ENCODE data around the gene NPTX1. TPM values are rescaled to one million over a fixed set of nuclear protein-coding genes. Genes with fewer than 3 reads are reported as not detected.

NPTX1 gene
- total RNA-seq, 2 experiments from 2014 or later = 10.4 to 10.7 TPM

DNA sequence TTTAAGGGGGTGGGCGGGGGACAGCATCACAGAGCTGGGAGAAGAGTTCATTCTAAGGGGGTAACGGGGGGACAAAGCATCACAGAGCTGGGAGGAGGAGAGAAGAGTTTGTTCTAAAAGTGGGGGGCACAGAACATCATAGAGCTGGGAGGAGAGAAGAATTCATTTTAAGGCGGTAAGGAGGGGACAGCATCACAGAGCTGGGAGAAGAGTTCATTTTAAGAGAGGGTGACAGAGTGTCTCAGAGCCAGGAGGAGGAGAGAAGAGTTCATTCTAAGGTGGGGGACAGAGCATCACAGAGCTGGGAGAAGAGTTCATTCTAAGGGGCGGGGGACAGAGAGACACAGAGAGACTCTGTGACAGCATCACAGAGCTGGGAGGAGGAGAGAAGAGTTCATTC is 33.6 kb downstream of the NPTX1 start:
- H3K27ac Mint-ChIP-seq = no peak overlapping the region
- H3K36me3 Mint-ChIP-seq (ENCODE audit: low read depth) = no peaks in the 10 kb centered on the region
- CTCF ChIA-PET = no interaction called here

DNA sequence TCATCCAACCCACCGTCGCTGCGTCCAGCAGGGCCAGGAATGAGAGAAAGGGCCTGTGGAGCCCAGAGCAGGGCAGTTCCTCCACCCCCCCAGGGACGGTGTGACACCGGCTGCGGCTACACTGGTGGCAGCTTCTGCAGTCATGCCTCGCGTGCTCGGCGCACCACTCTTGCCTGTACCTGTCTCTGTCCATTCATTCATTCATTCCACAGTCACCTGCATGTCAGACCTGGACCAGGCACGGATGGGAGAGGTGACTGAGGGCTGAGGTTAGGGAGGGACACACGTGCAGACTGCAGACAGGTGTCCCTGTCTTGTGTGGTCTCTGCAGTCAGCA is 34.1 kb downstream of the NPTX1 start:
- Mint-ChIP-seq H3K36me3 (ENCODE audit: low read depth) (no peaks in the 10 kb centered on the region), H3K9me3 (no peaks in the 10 kb centered on the region), H3K4me3 (no peak overlapping the region), H3K4me1 (ENCODE audit: low read depth) (no peaks in the 10 kb centered on the region), H3K27ac (no peak overlapping the region), H3K27me3 (ENCODE audit: low read depth) (no peaks in the 10 kb centered on the region)
- CTCF ChIA-PET = no interaction called here
- intact Hi-C loops (cut with micrococcal nuclease) = no loop called here
- DNase-seq = no peak

More for the DNA sequence above, 33.6 kb downstream of the NPTX1 start:
- no peak for DNase-seq
- Mint-ChIP-seq H3K9me3 (no peaks in the 10 kb centered on the region), H3K4me3 (no peak overlapping the region), H3K27me3 (ENCODE audit: low read depth) (no peaks in the 10 kb centered on the region), H3K4me1 (ENCODE audit: low read depth) (no peaks in the 10 kb centered on the region)
- intact Hi-C loops (cut with micrococcal nuclease) = no loop called here

DNA sequence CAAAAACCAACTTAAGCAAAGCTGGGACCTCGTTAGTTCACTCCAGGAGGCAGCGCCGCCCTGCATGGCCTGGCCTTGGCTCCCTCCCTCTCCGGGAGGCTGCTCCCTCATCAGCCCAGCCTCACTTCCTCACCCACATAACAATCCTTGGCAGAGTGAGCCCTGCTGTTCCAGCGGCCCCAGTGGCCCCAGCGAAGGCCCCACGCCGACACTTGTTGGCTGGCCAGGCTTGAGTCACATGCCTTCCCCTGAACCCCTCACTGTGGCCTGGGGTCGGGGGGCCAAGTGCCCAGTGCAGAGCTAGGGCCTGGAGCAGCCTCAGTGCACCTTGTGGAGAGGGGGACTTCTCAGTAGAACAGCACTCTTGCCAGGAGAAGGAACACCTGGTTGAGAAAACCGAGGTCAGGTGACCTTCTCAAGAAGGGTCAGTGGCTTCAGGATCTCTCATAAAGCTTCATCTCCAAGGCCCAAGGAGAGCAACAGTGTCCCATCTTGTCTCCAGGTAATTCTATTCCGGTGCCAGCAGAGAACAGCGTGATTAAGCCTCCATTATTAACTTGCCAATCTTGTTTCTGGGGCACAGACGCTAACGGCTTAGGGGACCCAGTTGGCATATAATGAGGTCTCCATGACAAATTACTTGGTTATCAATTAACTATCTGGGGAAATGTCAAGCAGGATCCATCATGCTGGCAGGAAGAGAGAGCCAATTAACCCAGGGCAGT is 34.6 kb downstream of the NPTX1 start:
- Mint-ChIP-seq H3K4me1 (ENCODE audit: low read depth) (no peaks in the 10 kb centered on the region), H3K36me3 (ENCODE audit: low read depth) (no peaks in the 10 kb centered on the region), H3K27ac (no peak overlapping the region), H3K27me3 (ENCODE audit: low read depth) (no peaks in the 10 kb centered on the region), H3K4me3 (no peak overlapping the region), H3K9me3 (no peaks in the 10 kb centered on the region)
- CTCF ChIA-PET = interaction anchor here (1.6 kb wide), 1 partner anchor 529 kb away, joined by 3 read pairs; no protein-coding TSS in a partner anchor
- no peak for DNase-seq
- intact Hi-C loops (cut with micrococcal nuclease) = loop anchor here (1.0 kb wide), 1 partner anchor 13 kb away; no protein-coding TSS in a partner anchor

DNA sequence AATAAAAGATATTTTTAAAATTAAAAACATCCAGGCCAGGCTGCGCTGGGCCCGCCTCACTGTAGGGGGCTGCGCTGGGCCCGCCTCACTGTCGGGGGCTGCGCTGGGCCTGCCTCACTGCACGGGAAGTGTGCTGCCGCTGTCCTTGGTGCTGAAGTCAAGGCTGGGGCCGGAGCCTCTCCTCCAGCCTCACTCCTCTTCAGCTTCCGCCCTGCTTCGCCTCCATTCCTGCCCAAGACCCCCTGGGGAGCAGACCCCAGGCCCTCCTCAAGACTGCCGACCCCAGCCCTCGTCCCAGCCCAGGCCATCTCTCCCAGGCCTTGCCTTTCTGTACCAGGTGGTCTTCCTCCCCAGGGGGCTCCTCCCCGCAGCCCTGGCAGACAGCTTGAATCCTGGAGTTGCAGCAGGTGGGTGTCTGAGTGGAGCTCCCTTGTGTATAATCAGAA is 35.3 kb downstream of the NPTX1 start:
- CTCF ChIA-PET = interaction anchor here (1.6 kb wide), 1 partner anchor 530 kb away, joined by 3 read pairs; no protein-coding TSS in a partner anchor
- Mint-ChIP-seq H3K36me3 (ENCODE audit: low read depth) (no peaks in the 10 kb centered on the region), H3K27ac (no peak overlapping the region), H3K4me1 (ENCODE audit: low read depth) (no peaks in the 10 kb centered on the region), H3K27me3 (ENCODE audit: low read depth) (no peaks in the 10 kb centered on the region), H3K4me3 (no peak overlapping the region), H3K9me3 (no peaks in the 10 kb centered on the region)
- intact Hi-C loops (cut with micrococcal nuclease) = loop anchor here (1.0 kb wide), 1 partner anchor 13 kb away; no protein-coding TSS in a partner anchor
- peak; percentile 66 for DNase-seq

DNA sequence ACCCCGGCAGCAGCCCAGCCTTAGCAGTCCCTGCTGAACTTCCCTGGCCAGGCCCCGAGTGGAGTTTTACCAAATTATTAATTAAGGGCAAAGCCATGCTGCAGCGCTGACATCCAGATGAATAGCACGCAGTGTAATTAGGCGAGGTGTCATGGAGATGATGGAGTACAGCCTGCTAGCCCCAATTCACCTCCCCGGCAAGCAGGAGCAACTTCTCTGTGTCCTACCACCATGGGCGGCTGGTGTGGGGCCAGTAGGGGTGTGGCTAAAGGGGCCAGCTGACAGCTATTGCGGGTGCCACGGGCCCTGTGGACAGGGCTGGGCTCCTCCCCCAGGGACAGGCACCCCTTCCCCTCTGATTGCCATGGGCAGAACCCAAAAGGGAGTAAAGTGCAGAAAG is 36.9 kb downstream of the NPTX1 start:
- DNase-seq = no peak
- intact Hi-C loops (cut with micrococcal nuclease) = no loop called here
- H3K27me3 Mint-ChIP-seq (ENCODE audit: low read depth) = no peaks in the 10 kb centered on the region
- no peaks in the 10 kb centered on the region for H3K4me1 Mint-ChIP-seq (ENCODE audit: low read depth)
- CTCF ChIA-PET = interaction anchor here (0.8 kb wide), 1 partner anchor 548 kb away, joined by 3 read pairs; no protein-coding TSS in a partner anchor
- H3K4me3 Mint-ChIP-seq = no peak overlapping the region
- H3K36me3 Mint-ChIP-seq (ENCODE audit: low read depth) = no peaks in the 10 kb centered on the region
- no peaks in the 10 kb centered on the region for H3K9me3 Mint-ChIP-seq
- H3K27ac Mint-ChIP-seq = no peak overlapping the region

DNA sequence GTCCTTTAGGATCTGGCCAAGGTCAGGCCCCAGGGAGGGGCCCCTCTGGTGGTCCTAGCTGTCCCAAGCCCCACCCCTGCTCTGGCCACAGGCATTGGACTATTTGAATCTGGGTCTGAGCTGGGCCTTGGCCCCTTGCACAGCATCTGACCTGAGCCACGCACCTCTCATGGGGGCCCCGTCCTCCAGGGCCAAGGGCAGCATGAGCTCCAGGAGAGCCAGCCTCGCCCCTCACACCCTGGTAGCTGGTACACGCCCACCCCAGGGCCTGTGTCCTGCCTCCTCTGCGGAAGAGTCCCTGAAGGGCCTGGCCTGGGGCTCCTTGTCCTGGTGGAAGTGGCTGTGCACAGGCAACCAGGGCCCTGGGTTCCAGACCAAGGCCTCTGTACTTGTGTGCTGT is 37.6 kb downstream of the NPTX1 start:
- no peak for DNase-seq
- Mint-ChIP-seq H3K36me3 (ENCODE audit: low read depth) (no peaks in the 10 kb centered on the region), H3K4me3 (no peak overlapping the region), H3K27ac (no peak overlapping the region), H3K4me1 (ENCODE audit: low read depth) (no peaks in the 10 kb centered on the region), H3K27me3 (ENCODE audit: low read depth) (no peaks in the 10 kb centered on the region), H3K9me3 (no peaks in the 10 kb centered on the region)
- CTCF ChIA-PET = no interaction called here
- intact Hi-C loops (cut with micrococcal nuclease) = no loop called here

DNA sequence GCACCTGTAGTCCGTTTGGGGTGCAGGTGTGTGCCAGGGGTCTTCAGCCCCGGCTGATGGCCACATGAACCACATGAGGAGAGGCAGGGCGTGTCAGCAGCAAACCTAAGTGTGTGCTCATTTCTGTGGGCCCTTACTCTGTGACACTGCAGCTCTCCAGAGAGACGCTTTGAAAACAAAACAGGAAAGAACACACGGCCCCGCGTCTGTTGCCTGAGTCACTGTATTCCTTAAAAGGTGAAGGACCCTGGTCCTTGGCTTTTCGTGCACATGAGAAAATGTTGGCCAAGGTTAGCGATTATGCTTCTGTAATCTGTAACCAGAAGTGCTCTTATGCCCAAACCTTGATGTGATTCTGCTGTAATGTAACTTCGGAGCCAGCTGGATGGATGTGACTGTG is 38.9 kb downstream of the NPTX1 start:
- CTCF ChIA-PET = no interaction called here
- Mint-ChIP-seq H3K27ac (no peak overlapping the region), H3K4me1 (ENCODE audit: low read depth) (no peaks in the 10 kb centered on the region), H3K9me3 (no peaks in the 10 kb centered on the region), H3K4me3 (no peak overlapping the region), H3K36me3 (ENCODE audit: low read depth) (no peaks in the 10 kb centered on the region), H3K27me3 (ENCODE audit: low read depth) (no peaks in the 10 kb centered on the region)
- DNase-seq = no peak
- intact Hi-C loops (cut with micrococcal nuclease) = no loop called here

DNA sequence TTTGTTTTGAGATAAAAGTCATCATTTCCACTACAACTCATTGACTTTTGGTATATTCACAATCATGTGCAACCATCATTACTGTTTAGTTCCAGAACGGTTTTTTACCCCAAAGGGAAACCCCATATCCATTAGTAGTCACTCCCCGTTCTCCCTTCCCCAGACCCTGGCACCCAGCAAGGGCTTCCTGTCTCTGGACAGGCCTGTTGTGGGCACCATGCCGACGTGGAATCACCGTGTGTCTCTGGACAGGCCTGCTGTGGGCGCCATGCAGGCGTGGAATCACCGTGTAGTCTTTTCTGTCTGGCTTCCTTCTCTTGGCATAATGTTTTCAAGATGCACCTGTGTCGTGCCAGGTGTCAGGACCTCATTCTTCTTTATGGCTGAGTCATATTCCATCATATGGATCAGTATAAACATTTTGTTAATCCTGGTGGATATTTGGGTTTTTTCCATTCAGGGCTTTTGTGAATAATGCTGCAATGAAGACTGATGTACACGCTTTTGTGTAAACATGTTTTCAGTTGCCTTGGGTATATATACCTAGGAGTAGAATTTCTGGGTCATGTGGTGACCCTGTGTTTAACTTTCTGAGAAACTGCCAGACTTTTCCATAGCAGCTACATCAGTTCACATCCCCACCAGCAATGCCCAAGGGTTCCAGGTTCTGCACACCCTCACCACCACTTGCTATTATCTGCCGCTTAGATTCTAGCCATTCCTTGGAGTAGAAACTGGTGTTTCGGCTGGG is 42.3 kb downstream of the NPTX1 start:
- H3K27ac Mint-ChIP-seq = no peak overlapping the region
- CTCF ChIA-PET = no interaction called here

DNA sequence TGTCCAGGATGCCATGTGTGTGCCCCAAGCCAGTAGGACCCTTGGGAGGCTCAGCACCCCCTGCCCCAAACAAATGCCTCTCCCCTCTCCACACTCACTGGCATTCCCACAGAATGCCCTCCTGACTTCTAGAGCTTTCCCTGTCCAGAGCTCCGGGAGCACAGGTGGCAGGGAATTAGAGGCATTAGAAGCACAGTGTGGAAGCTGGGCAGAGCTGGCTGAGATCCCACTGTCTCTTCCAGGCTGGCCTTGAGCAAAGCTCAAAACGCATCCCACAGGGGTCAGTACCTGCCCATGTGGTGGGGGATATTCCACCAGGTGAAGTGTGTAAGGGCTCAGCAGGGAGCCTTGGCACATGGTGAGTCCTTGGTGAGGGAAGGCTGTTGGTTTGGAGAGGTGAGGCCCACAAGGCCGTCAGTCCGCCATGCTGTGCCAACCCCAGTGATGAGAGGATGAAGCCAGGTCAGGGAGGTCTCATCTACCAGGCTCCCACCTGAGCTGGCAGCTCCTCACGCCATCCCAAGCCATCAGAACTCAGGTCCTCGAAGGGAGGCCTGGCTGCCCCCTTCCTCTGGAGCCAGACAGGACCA is 43.4 kb downstream of the NPTX1 start:
- no peak for DNase-seq
- Mint-ChIP-seq H3K4me3 (no peak overlapping the region), H3K9me3 (no peaks in the 10 kb centered on the region), H3K36me3 (ENCODE audit: low read depth) (no peaks in the 10 kb centered on the region), H3K4me1 (ENCODE audit: low read depth) (no peaks in the 10 kb centered on the region), H3K27me3 (ENCODE audit: low read depth) (no peaks in the 10 kb centered on the region), H3K27ac (no peak overlapping the region)
- CTCF ChIA-PET = interaction anchor here (0.9 kb wide), 1 partner anchor 141 kb away, joined by 3 read pairs; no protein-coding TSS in a partner anchor
- intact Hi-C loops (cut with micrococcal nuclease) = no loop called here

More for the DNA sequence above, 42.3 kb downstream of the NPTX1 start:
- H3K9me3 Mint-ChIP-seq = no peaks in the 10 kb centered on the region
- no peak for DNase-seq
- no peaks in the 10 kb centered on the region for H3K27me3 Mint-ChIP-seq (ENCODE audit: low read depth)
- intact Hi-C loops (cut with micrococcal nuclease) = no loop called here
- H3K36me3 Mint-ChIP-seq (ENCODE audit: low read depth) = no peaks in the 10 kb centered on the region
- H3K4me3 Mint-ChIP-seq = no peak overlapping the region
- no peaks in the 10 kb centered on the region for H3K4me1 Mint-ChIP-seq (ENCODE audit: low read depth)

DNA sequence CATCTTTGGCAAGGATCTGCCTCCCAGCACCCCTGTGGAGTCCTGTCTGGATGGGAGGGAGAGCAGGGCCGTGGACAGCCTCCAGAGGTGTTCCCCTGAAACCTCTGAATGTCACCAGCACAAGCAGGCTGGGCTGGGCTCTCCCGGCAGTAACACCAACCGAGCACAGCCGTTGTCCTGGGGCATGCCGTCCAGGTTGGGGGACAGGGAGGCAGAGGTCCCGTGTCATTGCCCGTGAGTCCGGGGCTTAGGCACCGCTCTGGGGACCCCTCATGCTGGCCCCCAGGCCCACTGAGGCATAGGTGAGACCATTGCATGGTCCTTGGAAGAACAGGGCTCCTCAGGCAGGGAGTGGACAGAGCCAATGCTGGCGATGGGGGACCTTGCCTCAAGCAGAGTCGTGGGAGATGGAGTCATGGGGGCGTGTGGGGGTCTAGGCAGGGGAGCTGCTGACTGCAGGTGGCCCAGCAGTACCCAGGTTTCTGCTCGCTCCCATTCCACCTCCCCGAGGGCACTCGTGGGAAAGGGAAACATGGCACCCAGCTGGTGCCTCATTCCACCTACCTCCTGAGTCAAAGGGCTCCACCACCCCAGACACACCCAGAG is 44.0 kb downstream of the NPTX1 start:
- no peaks in the 10 kb centered on the region for H3K36me3 Mint-ChIP-seq (ENCODE audit: low read depth)
- CTCF ChIA-PET = interaction anchor here (0.9 to 1.0 kb wide), 2 partner anchors 141 to 143 kb away, joined by 3 read pairs; no protein-coding TSS in a partner anchor
- no peak overlapping the region for H3K4me3 Mint-ChIP-seq
- H3K27ac Mint-ChIP-seq = no peak overlapping the region
- H3K4me1 Mint-ChIP-seq (ENCODE audit: low read depth) = no peaks in the 10 kb centered on the region
- intact Hi-C loops (cut with micrococcal nuclease) = no loop called here
- no peaks in the 10 kb centered on the region for H3K9me3 Mint-ChIP-seq
- H3K27me3 Mint-ChIP-seq (ENCODE audit: low read depth) = no peaks in the 10 kb centered on the region
- no peak for DNase-seq

DNA sequence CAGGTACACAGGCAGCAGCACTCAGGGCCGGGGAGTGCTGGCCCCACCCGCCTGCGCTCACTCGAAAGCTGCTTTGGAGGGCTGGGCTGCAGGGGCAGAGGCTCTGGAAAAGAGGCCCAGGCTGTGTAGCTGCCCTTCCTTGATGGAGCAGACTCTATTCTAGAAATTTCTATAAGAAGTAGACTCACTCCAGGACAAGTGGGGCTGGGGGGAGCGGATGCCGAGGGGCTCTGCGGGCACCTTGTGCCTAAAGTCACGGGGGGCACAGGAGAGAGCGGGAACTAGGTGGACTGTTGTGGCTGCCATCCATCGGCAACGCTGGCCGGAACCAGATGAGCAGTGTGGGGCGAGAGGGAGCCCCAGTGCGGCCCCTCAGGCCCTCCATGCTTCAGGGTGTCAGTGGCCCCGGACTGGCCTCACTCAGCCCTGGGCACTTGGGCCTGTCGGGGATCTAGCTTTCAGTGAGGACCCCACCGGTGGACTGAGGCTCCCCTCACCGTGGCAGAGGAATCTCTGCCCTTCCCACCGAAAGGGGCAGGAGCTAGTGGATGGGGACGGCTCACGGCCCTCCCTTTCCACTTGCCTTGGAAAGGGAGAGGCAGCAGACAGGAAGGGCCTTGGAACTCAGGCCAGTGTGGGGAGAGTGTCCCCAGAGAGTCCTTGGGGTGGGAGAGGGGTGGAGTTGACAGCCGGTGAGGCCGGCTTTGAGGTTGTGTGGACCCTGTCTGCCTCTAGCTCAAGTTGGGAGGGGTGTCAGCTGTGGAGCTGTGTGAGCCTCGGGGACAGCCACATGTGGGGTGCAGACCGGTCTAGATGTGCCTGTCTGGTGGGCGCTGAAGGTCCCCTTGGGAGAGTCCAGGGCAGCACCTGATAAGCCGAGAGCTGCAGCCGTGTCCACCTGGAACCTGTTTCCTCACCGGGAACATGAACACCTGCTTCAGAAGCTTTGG is 44.9 kb downstream of the NPTX1 start:
- no peak for DNase-seq
- H3K27ac Mint-ChIP-seq = no peak overlapping the region
- intact Hi-C loops (cut with micrococcal nuclease) = no loop called here
- H3K4me3 Mint-ChIP-seq = no peak overlapping the region
- peaks cover under 1% of the 10 kb centered on the region for H3K4me1 Mint-ChIP-seq (ENCODE audit: low read depth)
- no peaks in the 10 kb centered on the region for H3K9me3 Mint-ChIP-seq
- no peaks in the 10 kb centered on the region for H3K36me3 Mint-ChIP-seq (ENCODE audit: low read depth)
- H3K27me3 Mint-ChIP-seq (ENCODE audit: low read depth) = no peaks in the 10 kb centered on the region
- CTCF ChIA-PET = interaction anchor here (1.0 kb wide), 1 partner anchor 144 kb away, joined by 3 read pairs; no protein-coding TSS in a partner anchor

All from activated naive CD4-positive, alpha-beta T cell treated with anti-CD3 and anti-CD28 coated beads for 36 hours (primary cell).